ENCODE results near the gene DSC3. TPM values are rescaled to one million over a fixed set of nuclear protein-coding genes. Genes with fewer than 3 reads are reported as not detected.

The DSC3 gene
- total RNA-seq, 1 experiment from 2014 or later = 0.61 TPM

DNA sequence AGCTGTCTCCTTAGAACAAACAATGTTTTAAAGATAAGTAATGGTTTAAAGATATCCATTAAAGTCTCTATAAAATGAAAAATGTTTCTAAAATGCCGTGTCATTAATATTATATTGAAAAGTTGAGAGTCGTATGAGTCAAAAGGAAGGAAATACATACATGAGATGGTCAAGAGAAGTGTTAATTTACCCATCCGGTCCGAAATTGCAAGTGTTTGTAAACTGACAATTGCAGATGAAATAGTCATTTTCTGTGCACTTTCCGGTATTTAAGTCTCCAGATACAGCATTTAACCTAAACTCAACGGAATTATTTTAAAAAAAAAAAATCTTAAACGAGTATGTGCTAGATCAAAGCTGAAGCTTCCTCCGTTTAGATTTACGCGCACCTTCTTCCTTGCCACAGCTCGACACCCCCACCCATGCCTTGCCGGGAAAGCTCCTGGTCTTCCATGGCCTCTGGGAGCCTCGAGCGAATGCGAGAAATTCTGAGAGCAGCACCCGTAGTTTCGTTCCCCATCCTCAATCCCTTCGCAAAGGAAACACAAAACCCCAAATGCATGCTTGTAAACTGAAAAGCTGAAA, 1.8 kb downstream of the DSC3 start:
- no peak overlapping the region for H3K27ac ChIP-seq (ENCODE audit: insufficient read length, low read depth, low read length)
- Mint-ChIP-seq H3K27me3 (ENCODE audit: low read depth) (peaks cover 74% of the 10 kb centered on the region), H3K9me3 (peaks cover 0 to 2% of the 10 kb centered on the region in 2 experiments; a peak in 2 of 5 replicates), H3K36me3 (ENCODE audit: insufficient read depth in 1 of 3, low read depth in 3 of 3) (no peaks in the 10 kb centered on the region; a peak in 1 of 7 replicates), H3K4me3 (peak overlapping the region; percentile 76 to 97), H3K27ac (no peak overlapping the region), H3K4me1 (peaks cover 25 to 28% of the 10 kb centered on the region in 2 experiments)
- H3K4me1 ChIP-seq (ENCODE audit: insufficient read depth, low read length) = peaks cover 3% of the 10 kb centered on the region; the same call in 1 of the 2 replicates
- no peak overlapping the region for H2BK20ac ChIP-seq (ENCODE audit: low read depth, low read length, poor library complexity, severe bottlenecking)
- H3K27me3 ChIP-seq (ENCODE audit: insufficient read depth, low read length) = peaks cover 37% of the 10 kb centered on the region
- H4K91ac ChIP-seq (ENCODE audit: insufficient read length, low read depth, low read length) = no peak overlapping the region
- peak overlapping the region; percentile 97 for H3K4me2 ChIP-seq (ENCODE audit: insufficient read depth, insufficient read length, low read length)
- no peak overlapping the region for H3K56ac ChIP-seq (ENCODE audit: insufficient read length, low read depth, low read length)
- no peak overlapping the region for H3K14ac ChIP-seq (ENCODE audit: insufficient read depth, low read length)
- H2BK15ac ChIP-seq (ENCODE audit: low read depth, low read length) = no peak overlapping the region
- no peak overlapping the region for H3T11ph ChIP-seq (ENCODE audit: low read length)
- no peak overlapping the region for H2AK5ac ChIP-seq (ENCODE audit: insufficient read length, low read length)
- no peak overlapping the region for H4K5ac ChIP-seq (ENCODE audit: insufficient read length, low read depth, low read length)
- WGBS (ENCODE audit: extremely low coverage, insufficient read length, low lambda C conversion rate) = no CpG with 5 or more reads among the region's 18 CpGs
- no peaks in the 10 kb centered on the region for H4K20me1 ChIP-seq (ENCODE audit: control insufficient read depth, insufficient read depth, insufficient read length)
- no peak overlapping the region for H2BK5ac ChIP-seq (ENCODE audit: insufficient read length, low read length)
- H3K79me1 ChIP-seq (ENCODE audit: insufficient read depth, low read depth, low read length, poor library complexity, severe bottlenecking) = no peaks in the 10 kb centered on the region
- H3K9me3 ChIP-seq (ENCODE audit: control insufficient read depth, low read depth, low read length) = no peaks in the 10 kb centered on the region
- peaks cover 23% of the 10 kb centered on the region for H3K23me2 ChIP-seq (ENCODE audit: insufficient read length, low read depth, low read length, poor library complexity, severe bottlenecking)
- H3K23ac ChIP-seq (ENCODE audit: insufficient read length, low read depth, low read length) = no peak overlapping the region
- peak; percentile 52 for DNase-seq
- H2BK120ac ChIP-seq (ENCODE audit: low read depth, low read length, poor library complexity, severe bottlenecking) = no peak overlapping the region
- TF ChIP-seq CTCF (conservative IDR thresholded peaks at IDR 0.05) = no peak
- no peak overlapping the region for H3K4ac ChIP-seq (ENCODE audit: low read depth, low read length)
- no peak overlapping the region for H3K9ac ChIP-seq (ENCODE audit: extremely low read depth, insufficient read length, low read length)
- no peak overlapping the region for H4K8ac ChIP-seq (replicated peaks; ENCODE audit: insufficient read length, low read depth, low read length)
- no peak overlapping the region for H2BK12ac ChIP-seq (ENCODE audit: insufficient read length, low read depth, low read length)
- H2AFZ ChIP-seq (ENCODE audit: low read length) = no peak overlapping the region
- no peak overlapping the region for H3K18ac ChIP-seq (ENCODE audit: insufficient read length, low read depth, low read length)
- no peaks in the 10 kb centered on the region for H3K79me2 ChIP-seq (ENCODE audit: insufficient read depth, low read length)

Measured in H9 (cell line).